ENCODE results near the gene COIL. TPM values are rescaled to one million over a fixed set of nuclear protein-coding genes. Genes with fewer than 3 reads are reported as not detected.

Gene COIL
- total and polyA plus RNA-seq, 12 donors, result 5.2 to 10.3 (median 8.1) TPM

- H3K9me3 ChIP-seq, result no peaks in the 10 kb centered on the region
- DNase-seq, result no peak
- H3K4me3 ChIP-seq, result no peak overlapping the region
- H3K36me3 ChIP-seq, result peaks cover 0 to 85% (median 22%) of the 10 kb centered on the region in 9 donors
- no peak for TF ChIP-seq CTCF (IDR thresholded peaks at IDR 0.05)
- intact Hi-C loops (cut with DNase I), result loop anchor here in 3 of 10 donors (10.0 kb wide), 1 partner anchor 54 kb away; no protein-coding TSS in a partner anchor
- no peaks in the 10 kb centered on the region for H3K27me3 ChIP-seq
- ATAC-seq, result no peak
- H3K4me1 ChIP-seq, result peaks cover 0 to 5% (median 0%) of the 10 kb centered on the region in 9 donors
- 96 to 97% methylated on average over 1 of the region's 1 CpG for WGBS, 2 donors
- no peak overlapping the region for H3K27ac ChIP-seq
Observed at GRCh38 chr17:56948491-56948890, 12.4 kb downstream of the COIL start.

GRCh38 chr17:56947741-56948140 lies 13.1 kb downstream of the COIL start:
- TF ChIP-seq CTCF (IDR thresholded peaks at IDR 0.05), result no peak
- Histone ChIP-seq H3K9me3 (no peaks in the 10 kb centered on the region), H3K27me3 (no peaks in the 10 kb centered on the region), H3K27ac (no peak overlapping the region), H3K4me3 (no peak overlapping the region), H3K4me1 (peaks cover 0 to 5% (median 0%) of the 10 kb centered on the region in 9 donors), H3K36me3 (peaks cover 0 to 92% (median 27%) of the 10 kb centered on the region in 9 donors)
- WGBS, 2 donors, result 67% methylated on average over 1 of the region's 1 CpG
- no peak for ATAC-seq
- intact Hi-C loops (cut with DNase I), result loop anchor here in 3 of 10 donors (10.0 kb wide), 1 partner anchor 53 kb away; no protein-coding TSS in a partner anchor
- DNase-seq, result no peak

- Histone ChIP-seq H3K4me3 (no peak overlapping the region), H3K27ac (no peak overlapping the region), H3K27me3 (no peaks in the 10 kb centered on the region), H3K36me3 (peaks cover 0 to 100% (median 34%) of the 10 kb centered on the region in 9 donors), H3K4me1 (peaks cover 0 to 5% (median 0%) of the 10 kb centered on the region in 9 donors), H3K9me3 (no peaks in the 10 kb centered on the region)
- intact Hi-C loops (cut with DNase I), result loop anchor here in 3 of 10 donors (10.0 kb wide), 1 partner anchor 51 kb away; no protein-coding TSS in a partner anchor
- WGBS, 2 donors, result 94 to 95% methylated on average over 3 of the region's 3 CpGs
- TF ChIP-seq CTCF (IDR thresholded peaks at IDR 0.05), result no peak
- ATAC-seq (no peak), DNase-seq (no peak)
Observed at GRCh38 chr17:56945938-56946505, 14.8 kb downstream of the COIL start.

- intact Hi-C loops (cut with DNase I), result loop anchor here in 4 of 10 donors (5.0 to 10.0 kb wide), 2 partner anchors 49 to 126 kb away; no protein-coding TSS in a partner anchor
- 88 to 94% methylated on average over 10 of the region's 10 CpGs for WGBS, 2 donors
- Histone ChIP-seq H3K4me3 (no peak overlapping the region), H3K9me3 (no peaks in the 10 kb centered on the region), H3K27me3 (no peaks in the 10 kb centered on the region), H3K27ac (no peak overlapping the region), H3K4me1 (peaks cover 0 to 6% (median 0%) of the 10 kb centered on the region in 9 donors), H3K36me3 (peaks cover 0 to 100% (median 34%) of the 10 kb centered on the region in 9 donors)
- no peak for TF ChIP-seq CTCF (IDR thresholded peaks at IDR 0.05)
- ATAC-seq, result no peak
- DNase-seq, result no peak
Observed at GRCh38 chr17:56943505-56944125, 17.2 kb downstream of the COIL start.
